Natural killer cell (primary cell): ENCODE results near the gene TMEM254. TPM values are rescaled to one million over a fixed set of nuclear protein-coding genes. Genes with fewer than 3 reads are reported as not detected.
"Not testable (repeated sequence)": the region's sequence is repeated elsewhere in the genome, so short reads cannot be mapped to it uniquely, and the experiment has no call there.

Experiments used
- ATAC-seq, 3 donors: fragments of 150-1000 bp in 2 of 3; fragments of 200-7000 bp in 1 of 3; cut with Tn5 transposase; 1 replicate in 1 of 3; 2 replicates in 2 of 3; pipeline ENCODE4 v1.10.0; 2021; ENCODE audit warnings: mild to moderate bottlenecking in 2 of 3, moderate library complexity in 2 of 3
- DNase-seq, 2 donors: peaks; one replicate each; pipeline versions ENCODE4 v3.0.0 to v3.0.0-alpha.2; 2013 to 2021; ENCODE audit warnings: mixed read lengths in 1 of 2
- H3K27ac ChIP-seq: one replicate; pipeline ENCODE4 v1.5.1; 2013; ENCODE audit warnings: mild to moderate bottlenecking, low read length
- H3K27me3 ChIP-seq: one replicate; pipeline ENCODE4 v1.6.1; 2013; ENCODE audit warnings: low read length; ENCODE audit not compliant: control insufficient read depth, insufficient read depth
- H3K36me3 ChIP-seq: one replicate; pipeline ENCODE4 v1.6.1; 2013; ENCODE audit warnings: low read length; ENCODE audit not compliant: control insufficient read depth, insufficient read depth
- H3K4me1 ChIP-seq: one replicate; pipeline ENCODE4 v1.6.1; 2013; ENCODE audit warnings: low read length; ENCODE audit not compliant: control insufficient read depth, insufficient read depth
- H3K4me3 ChIP-seq: one replicate; pipeline ENCODE4 v1.5.1; 2013; ENCODE audit warnings: low read length
- H3K9me3 ChIP-seq: one replicate; pipeline ENCODE4 v1.6.1; 2013; ENCODE audit warnings: low read length; ENCODE audit not compliant: control insufficient read depth, insufficient read depth
- H3K27ac Mint-ChIP-seq, 2 donors: one replicate each; pipeline ENCODE4 v1.8.0; 2022; ENCODE audit warnings: mild to moderate bottlenecking in 2 of 2, mixed read lengths in 2 of 2, moderate library complexity in 1 of 2
- H3K27me3 Mint-ChIP-seq, 2 donors: one replicate each; pipeline ENCODE4 v1.8.0; 2022; ENCODE audit warnings: low read depth in 2 of 2, mixed read lengths in 2 of 2
- H3K36me3 Mint-ChIP-seq: one replicate; pipeline ENCODE4 v1.8.0; 2022; ENCODE audit warnings: mixed read lengths
- H3K4me1 Mint-ChIP-seq, 2 donors: one replicate each; pipeline ENCODE4 v1.8.0; 2022; ENCODE audit warnings: mixed read lengths in 2 of 2
- H3K4me3 Mint-ChIP-seq: one replicate; pipeline ENCODE4 v1.8.0; 2022; ENCODE audit warnings: mild to moderate bottlenecking, moderate library complexity, mixed read lengths
- H3K9me3 Mint-ChIP-seq, 2 donors: one replicate each; pipeline ENCODE4 v1.8.0; 2022; ENCODE audit warnings: mixed read lengths in 2 of 2
- CTCF ChIP-seq: fragments of 200-600 bp; IDR thresholded peaks from one replicate; pipeline ENCODE4 v1.8.0; 2022; ENCODE audit warnings: antibody characterized with exemption
- WGBS: methylation state at CpG from one replicate; pipeline ENCODE4 v1.1.7; 2013; ENCODE audit warnings: missing lambda C conversion rate; ENCODE audit not compliant: insufficient coverage; 5-methylcytosine and 5-hydroxymethylcytosine counted together
- intact Hi-C: fragments of 100-400 bp; cut with micrococcal nuclease; formaldehyde crosslinking; loops from one replicate; pipeline ENCODE4 v1.14.2; 2022
- total RNA-seq, 4 donors: library from RNA; stranded (reverse); fragments of 120-200 nt in 1 of 4; gene quantifications; one replicate each; pipeline versions ENCODE4 v1.2.3 to v1.2.4, GENCODE V29; 2013 to 2022

TMEM254 gene
- total RNA-seq, 3 donors from 2014 or later (not counting 1 experiment from before 2014, with no cell fraction given) = 7.1 to 11.1 (median 10.3) TPM

GRCh38 chr10:80036921-80037500, 41.5 kb upstream of the TMEM254 start:
- intact Hi-C loops, H3K4me1 ChIP-seq, ATAC-seq, H3K27ac ChIP-seq, H3K27me3 ChIP-seq, H3K4me3 Mint-ChIP-seq, H3K36me3 ChIP-seq, DNase-seq, H3K36me3 Mint-ChIP-seq, H3K4me1 Mint-ChIP-seq, H3K9me3 Mint-ChIP-seq, H3K27me3 Mint-ChIP-seq, H3K4me3 ChIP-seq, H3K27ac Mint-ChIP-seq, H3K9me3 ChIP-seq: not testable (repeated sequence)
- WGBS = 88% methylated on average over 4 of the region's 5 CpGs

GRCh38 chr10:80038226-80038625, 40.2 kb upstream of the TMEM254 start:
- H3K4me1 Mint-ChIP-seq, H3K27ac Mint-ChIP-seq, H3K27me3 Mint-ChIP-seq, H3K4me3 ChIP-seq, H3K36me3 Mint-ChIP-seq, H3K9me3 ChIP-seq, ATAC-seq, H3K9me3 Mint-ChIP-seq, H3K4me3 Mint-ChIP-seq, DNase-seq, H3K36me3 ChIP-seq, intact Hi-C loops, H3K27ac ChIP-seq, H3K4me1 ChIP-seq, H3K27me3 ChIP-seq: not testable (repeated sequence)
- WGBS = 86% methylated on average over 1 of the region's 7 CpGs

- Mint-ChIP-seq H3K9me3 (no peaks in the 10 kb centered on the region), H3K4me1 (no peaks in the 10 kb centered on the region), H3K36me3 (no peaks in the 10 kb centered on the region), H3K27ac (no peak overlapping the region), H3K4me3 (no peak overlapping the region), H3K27me3 (no peaks in the 10 kb centered on the region)
- no peak overlapping the region for H3K27ac ChIP-seq
- no peaks in the 10 kb centered on the region for H3K36me3 ChIP-seq
- DNase-seq (no peak), ATAC-seq (no peak)
- intact Hi-C loops = loop anchor here (10.0 kb wide), 1 partner anchor 266 kb away; no protein-coding TSS in a partner anchor
- H3K27me3 ChIP-seq = no peaks in the 10 kb centered on the region
- no peak for TF ChIP-seq CTCF
- H3K4me1 ChIP-seq = no peaks in the 10 kb centered on the region
- H3K4me3 ChIP-seq = no peak overlapping the region
- no peaks in the 10 kb centered on the region for H3K9me3 ChIP-seq
- 93% methylated on average over 3 of the region's 6 CpGs for WGBS
Measured at GRCh38 chr10:80041162-80041561, 37.3 kb upstream of the TMEM254 start.

GRCh38 chr10:80044935-80045334, 33.5 kb upstream of the TMEM254 start:
- DNase-seq (peak in 1 of 2 donors; percentile 5), ATAC-seq (peak in 1 of 3 donors; percentile 34)
- H3K4me1 ChIP-seq, H3K36me3 ChIP-seq, H3K27ac Mint-ChIP-seq, H3K9me3 ChIP-seq, H3K4me3 Mint-ChIP-seq, H3K36me3 Mint-ChIP-seq, H3K4me3 ChIP-seq, H3K27ac ChIP-seq, H3K4me1 Mint-ChIP-seq, H3K27me3 ChIP-seq, H3K27me3 Mint-ChIP-seq, H3K9me3 Mint-ChIP-seq: not testable (repeated sequence)
- intact Hi-C loops = loop anchor here (10.0 kb wide), 1 partner anchor 270 kb away; no protein-coding TSS in a partner anchor
- 78% methylated on average over 6 of the region's 6 CpGs for WGBS

- H3K4me3 ChIP-seq = no peak overlapping the region
- H3K9me3 ChIP-seq = no peaks in the 10 kb centered on the region
- intact Hi-C loops = loop anchor here (10.0 kb wide), 1 partner anchor 272 kb away; no protein-coding TSS in a partner anchor
- TF ChIP-seq CTCF = peak; percentile 89
- Mint-ChIP-seq H3K4me1 (no peaks in the 10 kb centered on the region), H3K36me3 (no peaks in the 10 kb centered on the region), H3K27me3 (peaks cover 0 to 3% of the 10 kb centered on the region in 2 donors), H3K4me3 (no peak overlapping the region), H3K27ac (no peak overlapping the region), H3K9me3 (no peaks in the 10 kb centered on the region)
- H3K4me1 ChIP-seq = no peaks in the 10 kb centered on the region
- no peaks in the 10 kb centered on the region for H3K36me3 ChIP-seq
- DNase-seq = peak; percentile 60 to 80
- H3K27me3 ChIP-seq = no peaks in the 10 kb centered on the region
- 33% methylated on average over 9 of the region's 10 CpGs for WGBS
- ATAC-seq = peak; percentile 64 to 88 (median 84)
- H3K27ac ChIP-seq = no peak overlapping the region
Measured at GRCh38 chr10:80046629-80047441, 31.6 kb upstream of the TMEM254 start.
